Measurements from ENCODE around the gene PRKCH.
A peak's percentile ranks its signal among the peaks of the same experiment; 100 is the strongest.

The PRKCH gene

DNA sequence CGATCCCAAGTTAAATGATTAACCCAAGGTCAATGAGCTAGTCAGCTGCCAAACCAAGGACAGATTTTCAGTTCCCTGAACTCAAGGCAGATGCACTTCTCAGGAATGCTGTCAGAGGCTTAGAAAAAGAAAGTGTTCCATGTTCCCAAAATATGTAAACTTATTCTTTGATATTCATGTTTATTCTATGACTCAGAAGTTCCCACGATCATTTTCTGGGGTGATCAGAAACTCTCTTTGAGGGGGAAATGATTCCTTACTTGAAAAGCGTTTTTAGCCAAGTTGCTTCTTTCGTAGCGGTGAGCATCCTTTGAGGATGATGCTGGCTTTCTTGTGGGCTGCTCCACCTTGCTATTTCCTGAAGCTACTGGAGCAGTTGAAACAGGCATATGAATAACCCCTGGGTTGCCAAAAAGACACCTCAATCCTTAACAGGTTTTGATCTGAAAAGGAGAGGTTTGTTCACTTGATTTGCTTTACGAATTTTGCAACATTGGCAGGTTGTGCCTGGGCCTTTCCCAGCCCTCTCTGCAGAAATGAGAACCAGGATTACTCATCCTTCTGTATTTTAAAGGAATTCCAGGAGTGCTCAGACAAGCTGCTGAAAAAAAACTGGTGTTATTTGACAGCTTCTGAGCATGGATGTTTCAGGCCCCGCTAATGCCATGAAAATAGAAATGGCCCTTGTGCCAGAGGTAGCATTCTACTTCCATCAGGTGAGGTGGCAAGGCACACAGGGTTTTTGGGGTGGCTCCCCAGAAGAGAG lies 252.6 kb downstream of the PRKCH start:
- no peak overlapping the region for H3K4me3 ChIP-seq (ENCODE audit: low read depth, low read length)
- TF ChIP-seq, protein P1, sequence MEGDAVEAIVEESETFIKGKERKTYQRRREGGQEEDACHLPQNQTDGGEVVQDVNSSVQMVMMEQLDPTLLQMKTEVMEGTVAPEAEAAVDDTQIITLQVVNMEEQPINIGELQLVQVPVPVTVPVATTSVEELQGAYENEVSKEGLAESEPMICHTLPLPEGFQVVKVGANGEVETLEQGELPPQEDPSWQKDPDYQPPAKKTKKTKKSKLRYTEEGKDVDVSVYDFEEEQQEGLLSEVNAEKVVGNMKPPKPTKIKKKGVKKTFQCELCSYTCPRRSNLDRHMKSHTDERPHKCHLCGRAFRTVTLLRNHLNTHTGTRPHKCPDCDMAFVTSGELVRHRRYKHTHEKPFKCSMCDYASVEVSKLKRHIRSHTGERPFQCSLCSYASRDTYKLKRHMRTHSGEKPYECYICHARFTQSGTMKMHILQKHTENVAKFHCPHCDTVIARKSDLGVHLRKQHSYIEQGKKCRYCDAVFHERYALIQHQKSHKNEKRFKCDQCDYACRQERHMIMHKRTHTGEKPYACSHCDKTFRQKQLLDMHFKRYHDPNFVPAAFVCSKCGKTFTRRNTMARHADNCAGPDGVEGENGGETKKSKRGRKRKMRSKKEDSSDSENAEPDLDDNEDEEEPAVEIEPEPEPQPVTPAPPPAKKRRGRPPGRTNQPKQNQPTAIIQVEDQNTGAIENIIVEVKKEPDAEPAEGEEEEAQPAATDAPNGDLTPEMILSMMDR (conservative IDR thresholded peaks at IDR 0.05; ENCODE audit: low read depth, low read length), result no peak
- DNase-seq (ENCODE audit: low read depth), result peak; percentile 69

DNA sequence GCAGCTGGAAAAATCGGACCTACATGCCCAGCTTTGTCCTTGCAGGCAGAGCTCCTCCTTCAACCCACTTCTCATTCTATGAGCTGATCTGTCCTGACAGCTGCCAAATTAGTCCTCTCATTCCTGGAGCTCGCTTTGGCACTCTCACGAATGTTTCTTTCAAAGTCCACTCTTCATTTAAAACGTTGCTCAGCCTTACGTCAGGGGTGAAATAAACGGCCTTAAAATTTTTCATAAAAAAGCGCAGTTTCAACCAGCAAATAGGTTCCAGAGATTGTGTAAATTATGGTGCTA lies 253.1 kb downstream of the PRKCH start:
- no peak overlapping the region for H3K4me3 ChIP-seq (ENCODE audit: low read depth, low read length)
- DNase-seq (ENCODE audit: low read depth), result no peak
- TF ChIP-seq, protein P1 (conservative IDR thresholded peaks at IDR 0.05; ENCODE audit: low read depth, low read length), result no peak

DNA sequence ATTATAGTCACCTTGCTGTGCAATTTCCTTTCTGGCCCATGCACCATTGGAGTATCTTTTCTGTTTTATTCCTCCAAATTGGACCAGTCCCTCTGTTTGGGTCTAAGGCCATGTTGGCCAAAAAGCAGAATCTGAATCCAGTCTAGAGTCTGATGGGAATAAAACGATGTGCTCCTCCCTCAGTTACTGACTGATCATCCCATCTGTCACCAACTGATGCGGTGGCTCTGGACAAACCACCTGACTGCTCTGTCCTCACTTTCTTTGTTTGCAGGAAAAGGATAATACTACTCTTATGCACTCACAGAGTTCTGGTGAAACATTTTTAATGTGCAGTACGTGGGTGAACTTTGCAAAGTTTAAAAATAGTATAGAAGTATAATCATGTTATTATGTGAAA lies 253.7 kb downstream of the PRKCH start:
- TF ChIP-seq, protein P1 (conservative IDR thresholded peaks at IDR 0.05; ENCODE audit: low read depth, low read length), result no peak
- H3K4me3 ChIP-seq (ENCODE audit: low read depth, low read length), result no peak overlapping the region
- no peak for DNase-seq (ENCODE audit: low read depth)

DNA sequence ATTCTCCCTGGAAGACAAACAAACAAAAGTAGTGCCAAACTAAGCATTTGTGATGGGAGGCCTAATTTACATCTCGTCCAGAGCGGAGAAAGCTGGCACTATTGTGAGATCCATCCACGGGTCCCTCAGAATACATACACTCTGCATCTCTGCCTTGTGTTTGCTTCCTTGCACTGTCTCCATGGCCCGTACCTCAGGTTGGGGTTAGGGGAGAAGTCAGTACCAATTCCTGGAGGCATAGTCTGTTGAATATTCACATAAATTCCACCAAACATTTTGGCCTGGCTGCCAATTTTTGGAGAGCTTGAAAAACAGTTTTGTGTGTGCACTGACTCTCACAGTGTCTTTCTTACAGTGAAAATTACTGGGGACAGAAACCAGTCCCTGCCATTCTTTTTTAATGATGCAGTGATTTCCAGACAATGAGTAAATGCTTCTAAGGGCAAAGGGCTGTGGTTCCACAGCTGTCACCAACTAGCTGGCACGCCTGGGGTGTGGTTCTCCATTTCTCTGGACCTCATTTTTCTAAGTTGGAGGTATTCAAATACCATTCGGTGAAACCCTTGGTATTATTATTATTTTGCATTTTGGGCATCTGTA lies 254.3 kb downstream of the PRKCH start:
- H3K4me3 ChIP-seq (ENCODE audit: low read depth, low read length), result no peak overlapping the region
- no peak for DNase-seq (ENCODE audit: low read depth)
- TF ChIP-seq, protein P1 (conservative IDR thresholded peaks at IDR 0.05; ENCODE audit: low read depth, low read length), result no peak

DNA sequence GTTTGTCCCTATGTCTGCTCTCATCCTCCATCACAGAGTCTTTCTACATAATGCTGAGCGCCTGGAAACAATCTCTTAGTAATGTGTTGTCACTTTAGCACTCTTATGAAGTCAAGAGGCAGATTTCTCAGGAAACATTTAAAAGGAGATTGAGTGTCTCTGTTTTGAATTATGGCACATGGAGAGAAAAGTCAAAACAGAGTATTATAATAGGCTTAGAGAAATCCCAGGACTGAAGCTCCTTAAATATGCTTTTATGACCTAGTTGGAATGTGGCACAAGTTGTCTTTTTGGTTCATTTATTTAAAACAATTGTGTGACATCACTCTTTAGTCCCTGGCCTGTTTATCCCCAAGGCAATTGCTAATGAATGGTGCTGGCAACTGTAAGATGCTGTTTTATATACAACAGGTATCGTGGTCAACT lies 256.1 kb downstream of the PRKCH start:
- no peak overlapping the region for H3K4me3 ChIP-seq (ENCODE audit: low read depth, low read length)
- DNase-seq (ENCODE audit: low read depth), result no peak
- TF ChIP-seq, protein P1 (conservative IDR thresholded peaks at IDR 0.05; ENCODE audit: low read depth, low read length), result no peak

DNA sequence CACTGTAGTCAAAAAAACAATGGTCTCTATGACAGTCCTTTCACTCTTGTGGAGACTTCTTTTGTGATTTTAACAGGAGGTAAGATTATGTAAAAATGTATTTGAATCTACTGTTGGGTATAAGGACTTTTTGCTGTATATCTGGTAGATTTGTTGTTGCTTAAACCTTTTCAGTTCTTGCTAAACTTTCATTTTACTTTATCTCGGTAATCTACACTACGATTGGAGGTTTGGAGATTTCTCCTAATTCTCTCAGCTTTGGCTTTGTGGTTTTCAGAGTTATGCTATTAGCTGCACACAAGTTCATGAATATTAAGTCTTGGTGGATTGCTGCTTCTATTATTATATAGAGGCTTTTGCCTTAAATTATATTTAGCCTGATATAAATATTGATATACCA lies 257.4 kb downstream of the PRKCH start:
- peak; percentile 61 for DNase-seq (ENCODE audit: low read depth)
- TF ChIP-seq, protein P1 (conservative IDR thresholded peaks at IDR 0.05; ENCODE audit: low read depth, low read length), result no peak
- no peak overlapping the region for H3K4me3 ChIP-seq (ENCODE audit: low read depth, low read length)

DNA sequence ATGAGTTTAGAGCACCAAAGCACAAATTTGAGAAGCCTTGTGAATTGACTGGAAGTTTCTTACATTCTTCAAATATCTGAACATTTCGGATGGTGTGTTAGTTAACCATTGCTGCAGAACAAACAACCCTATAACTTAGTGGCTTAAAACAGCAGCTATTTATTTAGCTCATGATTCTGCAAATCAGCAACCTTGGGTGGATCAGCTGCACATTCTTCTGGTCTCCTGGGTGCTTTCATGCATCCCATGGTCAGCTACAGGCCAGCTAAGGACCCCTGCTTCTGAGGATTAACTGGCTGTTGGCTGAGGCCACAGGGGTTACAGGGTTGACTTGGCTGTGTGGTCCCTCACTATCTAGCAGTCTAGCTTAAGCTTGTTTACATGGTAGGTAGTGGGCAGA lies 260.0 kb downstream of the PRKCH start:
- no peak for DNase-seq (ENCODE audit: low read depth)
- H3K4me3 ChIP-seq (ENCODE audit: low read depth, low read length), result no peak overlapping the region
- TF ChIP-seq, protein P1 (conservative IDR thresholded peaks at IDR 0.05; ENCODE audit: low read depth, low read length), result no peak
